GM12878 (cell line): ENCODE data around the gene PARP6. TPM values are rescaled to one million over a fixed set of nuclear protein-coding genes. Genes with fewer than 3 reads are reported as not detected.

ENCODE experiments used
- ATAC-seq: fragments of 200-7000 bp; cut with Tn5 transposase; 3 replicates; pipeline ENCODE4 v1.9.1; 2020; ENCODE audit warnings: mild to moderate bottlenecking, moderate library complexity
- BruUV-seq: library from RNA; stranded (reverse); fragments of 400-500 nt; replicated peaks from 2 replicates; lab custom pipeline; 2021; lab: Mats Ljungman, UMichigan
- CTCF ChIA-PET: fragments of 300-600 bp; sonication (Branson Sonifier 250); formaldehyde crosslinking; extraction: SDS; loops from one replicate; lab custom pipeline; 2021; ENCODE audit warnings: inconsistent platforms; lab: Yijun Ruan, JAX
- POLR2A ChIA-PET: fragments of 350-600 bp; formaldehyde crosslinking; extraction: SDS; loops from one replicate; lab custom pipeline; 2021; ENCODE audit warnings: inconsistent platforms; lab: Charles Lee
- RAD21 ChIA-PET: fragments of 300-600 bp; sonication (Branson Sonifier 250); formaldehyde crosslinking; loops from one replicate; lab custom pipeline; 2023; ENCODE audit warnings: antibody characterized with exemption; ENCODE audit not compliant: unreplicated experiment; lab: Charles Lee
- SMC1A ChIA-PET: fragments of 300-600 bp; sonication (Branson Sonifier 250); formaldehyde crosslinking; loops from one replicate; lab custom pipeline; 2023; ENCODE audit not compliant: unreplicated experiment, uncharacterized antibody; lab: Charles Lee
- DNase-seq: peaks from one replicate; pipeline ENCODE4 v3.0.0-alpha.2; 2011; ENCODE audit warnings: low read depth, low spot score
- FAIRE-seq: peaks from 3 replicates; lab custom pipeline; 2011; peaks lifted over from hg19 to GRCh38; lab: Jason Lieb, UNC
- H2AFZ ChIP-seq: 2 replicates; pipeline ENCODE4 v1.6.0; 2011; ENCODE audit warnings: low read depth, low read length, control low read depth; ENCODE audit not compliant: control insufficient read depth
- H3K27ac ChIP-seq: 2 replicates; pipeline ENCODE4 v1.5.1; 2011; ENCODE audit warnings: control low read depth; ENCODE audit not compliant: control insufficient read depth, insufficient read depth
- H3K27me3 ChIP-seq, 2 experiments: replicated peaks in 1 of 2; 2 replicates each; pipeline versions ENCODE4 v1.6.0 to v1.6.1; 2011; ENCODE audit warnings: low read length in 1 of 2; ENCODE audit not compliant: control insufficient read depth in 2 of 2, insufficient read depth in 2 of 2
- H3K36me3 ChIP-seq, 2 experiments: 2 replicates each; pipeline ENCODE4 v1.5.1; 2011; ENCODE audit warnings: low read length in 1 of 2; ENCODE audit not compliant: control insufficient read depth in 2 of 2, insufficient read depth in 2 of 2
- H3K4me1 ChIP-seq: 2 replicates; pipeline ENCODE4 v1.6.1; 2011; ENCODE audit warnings: mild to moderate bottlenecking, low read length, moderate library complexity, mixed read lengths; ENCODE audit not compliant: control insufficient read depth, insufficient read depth
- H3K4me2 ChIP-seq: 2 replicates; pipeline ENCODE4 v1.6.0; 2011; ENCODE audit warnings: control low read depth; ENCODE audit not compliant: control insufficient read depth, insufficient read depth
- H3K4me3 ChIP-seq: fragments of 200-600 bp; sonication (generic); 2 replicates; pipeline ENCODE4 v1.5.1; 2016
- H3K79me2 ChIP-seq: 2 replicates; pipeline ENCODE4 v1.6.0; 2011; ENCODE audit warnings: low read length; ENCODE audit not compliant: control insufficient read depth, insufficient read depth
- H3K9ac ChIP-seq: 2 replicates; pipeline ENCODE4 v1.8.0; 2011; ENCODE audit warnings: low read length, control low read depth, mixed read lengths; ENCODE audit not compliant: control insufficient read depth, insufficient read depth
- H3K9me3 ChIP-seq: replicated peaks from 3 replicates; pipeline ENCODE4 v1.5.1; 2011; ENCODE audit warnings: mild to moderate bottlenecking, low read length; ENCODE audit not compliant: control insufficient read depth, insufficient read depth
- H4K20me1 ChIP-seq: 2 replicates; pipeline ENCODE4 v1.6.0; 2011; ENCODE audit not compliant: control insufficient read depth, insufficient read depth
- BMI1 ChIP-seq: fragments of 450-650 bp; IDR thresholded peaks from 2 replicates; pipeline ENCODE4 v1.6.1; 2016; ENCODE audit warnings: mild to moderate bottlenecking, moderate library complexity, borderline replicate concordance
- JUND ChIP-seq: IDR thresholded peaks from 2 replicates; pipeline ENCODE4 v1.6.1; 2012; ENCODE audit warnings: low read depth, mild to moderate bottlenecking, low read length, improper control_type of control experiment, moderate library complexity
- KAT2A ChIP-seq: conservative IDR thresholded peaks from 2 replicates; pipeline ENCODE4 v1.6.1; 2011; ENCODE audit warnings: low read depth, low read length; ENCODE audit not compliant: control insufficient read depth
- NFIC ChIP-seq: IDR thresholded peaks from 2 replicates; pipeline ENCODE4 v1.6.1; 2012; ENCODE audit warnings: low read depth, mild to moderate bottlenecking, inconsistent platforms, low read length, moderate library complexity
- RB1 ChIP-seq: fragments of 450-650 bp; formaldehyde crosslinking; IDR thresholded peaks from 2 replicates; pipeline ENCODE4 v1.6.1; 2017; ENCODE audit warnings: mild to moderate bottlenecking, borderline replicate concordance
- TCF12 ChIP-seq: IDR thresholded peaks from 2 replicates; pipeline ENCODE4 v1.6.1; 2011; ENCODE audit warnings: low read depth, mild to moderate bottlenecking, low read length
- WGBS: methylation state at CpG from one replicate; pipeline ENCODE4 v1.1.6; 2016; ENCODE audit warnings: low lambda C conversion rate; ENCODE audit not compliant: insufficient replicate concordance, insufficient coverage; ENCODE audit errors: missing lambda C conversion rate; 5-methylcytosine and 5-hydroxymethylcytosine counted together
- in situ Hi-C: fragments of 300-500 bp; cut with MboI; formaldehyde crosslinking; loops from 9 replicates; pipeline ENCODE4 v1.14.3; 2018; ENCODE audit warnings: mixed read lengths
- intact Hi-C: fragments of 100-400 bp; cut with micrococcal nuclease; formaldehyde crosslinking; loops from one replicate; pipeline ENCODE4 v1.14.2; 2022; ENCODE audit not compliant: unreplicated experiment
- polyA plus RNA-seq, 11 experiments: library from polyadenylated mRNA; depleted of rRNA in 4 of 11; unstranded in 6 of 11; stranded (reverse) in 5 of 11; fragments of >200 nt; fragmentation: Nextera tagmentation in 4 of 11; fragmentation: Illumina TruSeq in 1 of 11; extraction: Ambion mirVana in 4 of 11; extraction: Trizol in 1 of 11; gene quantifications; 1 replicate in 1 of 11; 2 replicates in 10 of 11; pipeline versions ENCODE4 v1.2.1 to v1.2.3, GENCODE V29; 2011 to 2016; ENCODE audit warnings: inconsistent platforms in 2 of 11, missing spikeins in 2 of 11, low read depth in 1 of 11
- total RNA-seq, 4 experiments: library from RNA; depleted of rRNA in 3 of 4; stranded (reverse); fragments of >200 nt in 3 of 4; fragmentation: Illumina TruSeq in 1 of 4; extraction: Trizol in 1 of 4; gene quantifications; 2 replicates each; pipeline versions ENCODE4 v1.2.1 to v1.2.3, GENCODE V29; 2013 to 2021
- TF ChIP-seq, protein P1 (sequence below): IDR thresholded peaks from 2 replicates; pipeline ENCODE4 v1.6.1; 2011; ENCODE audit warnings: borderline replicate concordance, low read depth, mild to moderate bottlenecking, moderate library complexity, low read length; ENCODE audit not compliant: insufficient read depth, poor library complexity, severe bottlenecking

PARP6 gene
- total and polyA plus RNA-seq, 10 of the 15 experiments (the other 5 are each of a cell fraction or from before 2014, with no cell fraction given), result 14.3 to 73.5 (median 26.9) TPM

DNA sequence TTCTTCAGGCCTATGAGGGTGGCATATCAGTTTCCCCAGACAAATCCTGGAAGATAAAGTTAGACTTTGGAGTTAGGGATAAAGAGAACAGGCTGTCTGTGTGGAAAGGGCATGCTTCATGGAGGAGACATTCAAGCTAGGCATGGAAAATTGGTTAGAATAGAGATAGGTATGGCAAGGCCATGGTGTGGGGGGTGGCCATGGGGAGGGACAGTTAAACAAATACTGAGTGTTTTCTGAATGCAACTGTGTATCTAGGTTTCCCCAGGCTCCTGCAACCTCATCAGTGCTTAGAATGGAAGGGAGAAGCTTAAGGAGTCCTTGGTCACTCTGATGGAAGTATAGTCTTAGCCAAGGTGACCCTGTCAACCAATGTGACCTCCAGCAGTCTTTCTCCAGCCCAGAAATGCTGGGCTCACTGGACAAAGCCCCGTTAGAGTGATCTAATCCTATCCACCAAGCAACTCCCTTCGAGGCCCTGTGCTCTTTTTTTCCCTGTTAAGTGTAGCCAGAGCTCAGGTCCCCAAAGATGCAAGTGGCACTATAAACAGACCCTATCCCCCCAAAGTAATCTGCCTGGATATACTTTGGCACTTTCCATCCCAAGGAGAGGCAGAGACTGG is 35.9 kb downstream of the PARP6 start (continued):
- no peak for TF ChIP-seq KAT2A
- TF ChIP-seq, protein P1, sequence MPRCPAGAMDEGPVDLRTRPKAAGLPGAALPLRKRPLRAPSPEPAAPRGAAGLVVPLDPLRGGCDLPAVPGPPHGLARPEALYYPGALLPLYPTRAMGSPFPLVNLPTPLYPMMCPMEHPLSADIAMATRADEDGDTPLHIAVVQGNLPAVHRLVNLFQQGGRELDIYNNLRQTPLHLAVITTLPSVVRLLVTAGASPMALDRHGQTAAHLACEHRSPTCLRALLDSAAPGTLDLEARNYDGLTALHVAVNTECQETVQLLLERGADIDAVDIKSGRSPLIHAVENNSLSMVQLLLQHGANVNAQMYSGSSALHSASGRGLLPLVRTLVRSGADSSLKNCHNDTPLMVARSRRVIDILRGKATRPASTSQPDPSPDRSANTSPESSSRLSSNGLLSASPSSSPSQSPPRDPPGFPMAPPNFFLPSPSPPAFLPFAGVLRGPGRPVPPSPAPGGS, result no peak
- no peak for TF ChIP-seq BMI1
- no peak for TF ChIP-seq JUND

DNA sequence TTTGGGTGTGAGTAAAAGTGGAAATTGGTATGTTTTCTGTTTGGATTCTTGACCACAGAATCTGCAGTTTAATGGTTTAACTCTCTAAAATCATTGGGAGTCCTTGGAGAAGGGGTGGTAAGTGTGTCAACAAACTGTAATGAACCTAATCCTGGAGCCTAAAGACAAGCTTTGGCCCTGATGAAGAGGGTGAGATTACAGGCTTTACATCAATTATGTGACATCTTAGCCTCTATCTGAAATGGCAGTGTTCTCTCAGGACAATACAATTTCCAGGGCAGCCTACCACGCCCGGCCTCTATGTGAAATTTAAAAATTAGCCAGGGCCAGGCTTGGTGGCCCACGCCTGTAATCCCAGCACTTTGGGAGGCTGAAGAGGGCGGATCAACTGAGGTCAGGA is 37.1 kb downstream of the PARP6 start:
- 80% methylated on average over 4 of the region's 4 CpGs for WGBS
- ATAC-seq, result no peak
- Histone ChIP-seq H3K9me3 (no peaks in the 10 kb centered on the region), H3K4me2 (no peak overlapping the region), H3K27me3 (no peaks in the 10 kb centered on the region), H3K79me2 (peaks cover 20% of the 10 kb centered on the region), H3K36me3 (no peaks in the 10 kb centered on the region), H3K4me1 (peaks cover 12% of the 10 kb centered on the region; the same call in 1 of the 2 replicates), H3K27ac (no peak overlapping the region), H3K9ac (no peak overlapping the region), H2AFZ (no peak overlapping the region), H4K20me1 (no peaks in the 10 kb centered on the region), H3K4me3 (no peak overlapping the region)
- CTCF ChIA-PET, result interaction anchor here (0.7 kb wide), 1 partner anchor 35 kb away, joined by 3 read pairs; no protein-coding TSS in a partner anchor
- TF ChIP-seq NFIC (no peak), TCF12 (no peak), RB1 (no peak)
- intact Hi-C loops (no loop called here), in situ Hi-C loops (no loop called here)
- SMC1A ChIA-PET, result no interaction called here
- FAIRE-seq, result no peak
- POLR2A ChIA-PET, result no interaction called here
- BruUV-seq, result no TSS peak
- DNase-seq, result no peak
- RAD21 ChIA-PET, result no interaction called here
